ENCODE measurements around the gene PHRF1.
A peak's percentile ranks its signal among the peaks of the same experiment; 100 is the strongest.

The PHRF1 gene

DNA sequence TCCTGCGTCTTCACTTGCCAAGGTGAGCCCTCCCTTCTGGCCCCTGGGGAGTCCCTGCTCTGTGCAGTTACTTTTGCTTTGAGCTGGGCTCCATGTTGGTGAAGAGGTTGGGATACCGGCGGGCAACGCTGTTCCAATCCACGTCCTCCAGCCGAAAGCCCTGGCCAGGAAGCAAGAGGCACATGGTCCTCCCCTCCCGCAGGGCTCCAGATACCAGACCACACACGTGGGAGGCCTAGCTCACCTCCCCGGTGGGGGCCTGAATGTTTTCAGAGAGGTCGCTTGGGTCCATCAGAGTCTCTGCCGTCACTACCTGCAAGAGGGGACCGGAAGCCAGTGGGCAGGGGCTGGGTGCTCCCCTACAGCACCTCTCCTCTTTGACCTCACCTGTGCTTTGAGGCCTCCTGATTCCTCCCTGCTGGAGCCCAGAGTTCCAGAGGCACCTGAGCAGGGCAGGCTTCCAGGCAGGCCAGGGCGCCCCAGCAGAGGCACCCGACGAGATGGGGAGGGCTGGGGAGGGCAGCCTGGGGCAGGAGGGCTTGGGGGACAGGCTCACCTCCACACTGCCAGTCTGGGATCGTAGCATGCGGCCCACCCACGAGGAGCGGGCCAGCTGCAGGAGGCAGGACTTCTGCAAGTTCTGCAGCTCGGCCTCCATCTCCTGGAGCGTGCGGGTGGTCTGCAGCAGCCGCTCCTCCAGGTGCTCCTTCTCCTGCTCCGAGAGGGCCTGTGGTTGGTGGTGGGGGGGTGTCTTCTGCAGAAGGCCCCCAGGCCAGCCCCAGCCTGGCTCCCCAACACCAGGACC is 18.7 kb upstream of the PHRF1 start:
- no peak overlapping the region for H3K4me3 Mint-ChIP-seq
- H3K4me1 Mint-ChIP-seq: peaks cover 19% of the 10 kb centered on the region
- DNase-seq (ENCODE audit: low spot score in 2 of 2) (no peak), ATAC-seq (ENCODE audit: low read depth) (no peak)
- H3K9me3 Mint-ChIP-seq: no peaks in the 10 kb centered on the region
- no peaks in the 10 kb centered on the region for H3K36me3 Mint-ChIP-seq
- no peaks in the 10 kb centered on the region for H3K27me3 Mint-ChIP-seq
- H3K27ac Mint-ChIP-seq: no peak overlapping the region

DNA sequence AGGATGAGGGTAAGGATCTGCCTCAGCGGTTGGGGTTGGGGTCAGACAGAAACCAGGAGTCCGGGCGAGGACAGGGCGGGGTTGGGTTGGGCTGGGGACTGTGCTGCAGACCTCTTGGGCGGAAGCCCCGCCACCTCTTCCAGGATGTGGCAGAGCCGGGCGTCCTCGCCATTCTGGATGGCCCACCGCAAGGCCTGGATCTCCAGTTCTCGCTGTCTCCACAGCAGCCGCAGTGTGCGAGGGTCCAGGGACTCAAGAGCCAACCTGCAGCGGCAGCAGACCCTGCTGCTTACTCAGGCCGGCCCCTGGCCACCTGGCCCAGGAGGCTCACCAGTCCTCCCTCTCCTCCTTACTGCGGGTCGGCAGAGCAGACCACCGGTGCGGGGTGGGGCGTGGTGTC is 17.8 kb upstream of the PHRF1 start:
- Mint-ChIP-seq H3K27me3 (no peaks in the 10 kb centered on the region), H3K27ac (no peak overlapping the region), H3K36me3 (no peaks in the 10 kb centered on the region), H3K4me1 (peaks cover 16% of the 10 kb centered on the region), H3K4me3 (no peak overlapping the region), H3K9me3 (no peaks in the 10 kb centered on the region)
- ATAC-seq (ENCODE audit: low read depth) (no peak), DNase-seq (ENCODE audit: low spot score in 2 of 2) (no peak)

DNA sequence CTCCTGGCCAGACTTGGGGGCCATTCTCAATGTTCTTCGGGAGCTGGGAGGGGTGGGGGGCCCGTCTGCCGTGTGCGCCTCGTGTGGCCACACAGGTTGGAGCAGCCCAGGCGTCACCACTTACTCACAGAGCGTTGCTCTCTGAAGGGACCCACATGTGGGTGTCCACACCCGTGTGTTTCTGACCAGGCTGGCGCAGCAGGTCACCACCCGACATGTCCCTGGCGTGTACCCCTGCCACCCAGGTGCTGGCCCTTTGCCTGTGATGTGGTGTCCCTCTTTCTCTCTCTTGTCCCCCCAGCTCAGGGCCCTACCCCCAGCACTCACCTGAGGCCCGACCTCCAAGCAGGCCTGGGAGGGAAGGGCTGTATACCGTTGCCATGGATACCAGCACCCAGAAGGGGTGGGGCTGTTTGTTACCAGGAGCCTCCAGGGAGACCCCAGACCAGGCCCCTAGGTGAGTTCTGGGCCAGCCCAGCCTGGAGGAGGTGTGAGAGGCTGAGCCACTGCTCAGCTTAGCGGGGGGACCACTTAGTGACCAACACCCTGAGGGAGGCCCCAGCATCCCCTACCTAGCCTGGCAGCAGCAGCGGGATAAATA is 17.1 kb upstream of the PHRF1 start:
- Mint-ChIP-seq H3K9me3 (no peaks in the 10 kb centered on the region), H3K27ac (peak overlapping the region; percentile 60), H3K36me3 (peaks cover 2% of the 10 kb centered on the region), H3K4me1 (peaks cover 16% of the 10 kb centered on the region), H3K27me3 (no peaks in the 10 kb centered on the region), H3K4me3 (no peak overlapping the region)
- no peak for DNase-seq (ENCODE audit: low spot score in 2 of 2)
- no peak for ATAC-seq (ENCODE audit: low read depth)

DNA sequence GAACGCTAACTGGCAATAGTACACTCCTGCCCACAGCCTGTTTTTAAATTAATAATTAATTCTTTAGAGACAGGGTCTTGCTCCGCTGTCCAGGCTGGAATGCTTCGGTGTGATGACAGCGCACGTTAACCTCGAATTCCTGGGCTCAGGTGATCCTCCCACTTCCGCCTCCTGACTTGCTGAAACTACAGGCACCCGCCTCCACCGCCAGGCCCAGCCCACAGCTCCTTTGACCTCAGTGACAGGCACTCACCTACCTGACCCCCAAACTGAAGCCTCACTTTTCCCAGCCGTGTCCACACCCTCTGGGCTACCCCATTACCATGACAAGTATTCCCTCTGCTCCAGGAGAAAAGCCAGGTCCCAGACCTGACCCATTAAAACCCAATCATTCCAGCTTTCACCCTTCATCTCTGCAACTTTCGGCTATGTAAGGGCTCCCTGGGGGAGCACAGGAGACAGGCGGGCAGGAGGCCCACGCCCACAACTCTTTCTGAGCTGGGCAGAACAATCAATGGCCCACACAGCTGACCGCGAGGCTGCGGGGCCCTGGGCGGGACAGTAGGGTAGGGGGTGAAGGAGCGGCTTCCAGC is 16.5 kb upstream of the PHRF1 start:
- peak overlapping the region; percentile 92 for H3K4me3 Mint-ChIP-seq
- no peaks in the 10 kb centered on the region for H3K9me3 Mint-ChIP-seq
- no peak for ATAC-seq (ENCODE audit: low read depth)
- H3K36me3 Mint-ChIP-seq: peaks cover 2% of the 10 kb centered on the region
- H3K4me1 Mint-ChIP-seq: peaks cover 16% of the 10 kb centered on the region
- no peak for DNase-seq (ENCODE audit: low spot score in 2 of 2)
- H3K27ac Mint-ChIP-seq: peak overlapping the region; percentile 82
- H3K27me3 Mint-ChIP-seq: no peaks in the 10 kb centered on the region

DNA sequence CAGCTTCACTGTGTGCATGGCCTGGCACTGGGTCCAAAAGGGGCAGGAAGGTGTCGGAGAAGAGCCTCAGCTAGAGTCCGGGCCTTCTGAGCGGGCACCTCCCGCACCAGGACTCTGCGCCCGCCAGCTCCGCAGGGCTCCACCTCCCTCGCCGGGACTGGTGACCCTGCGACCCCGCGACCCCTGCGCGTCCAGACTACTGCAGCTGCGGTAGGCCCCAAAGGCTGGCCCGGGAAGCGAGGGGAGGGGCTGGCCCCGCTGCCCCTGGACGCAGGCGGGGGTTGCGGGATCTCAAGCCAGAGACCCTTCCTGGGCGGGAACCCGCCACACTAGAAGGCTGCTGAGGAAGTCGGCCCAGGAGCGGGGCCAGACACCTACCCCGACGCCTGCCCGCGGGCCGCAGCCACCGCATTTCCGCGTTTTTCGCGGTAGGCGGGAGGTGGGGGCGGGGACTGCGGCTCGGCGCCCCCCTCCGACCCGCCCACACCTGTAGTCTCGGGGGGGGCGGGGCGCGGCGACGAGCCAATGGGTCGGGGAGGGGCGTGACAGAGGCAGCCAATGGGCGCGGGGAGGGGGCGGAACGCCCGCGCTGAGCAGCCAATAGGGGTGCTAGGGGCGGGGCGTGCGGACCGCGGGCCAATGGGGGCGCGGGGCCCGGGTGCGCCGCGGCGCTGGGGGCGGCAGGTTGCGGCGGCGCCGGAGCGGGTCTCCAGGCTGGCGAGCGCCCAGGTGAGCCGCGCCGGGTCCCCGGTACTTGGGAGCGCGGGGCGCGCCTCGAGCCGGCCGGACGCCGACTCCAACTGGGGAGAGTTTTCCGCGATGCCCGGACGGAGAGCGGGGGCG is 15.7 kb upstream of the PHRF1 start, which contains the start of the genes LMNTD2 and RASSF7:
Gene LMNTD2 (minus strand): TSS at position 434 of the 843 bp plus-strand sequence. CDS start 22 bp downstream, at position 412.
Gene RASSF7 (plus strand): TSS at position 666 of the 843 bp plus-strand sequence. CDS start 799 bp downstream, outside the sequence.
- H3K4me3 Mint-ChIP-seq: peak within 1 kb of the TSS; percentile 92
- H3K4me1 Mint-ChIP-seq: peaks cover 16% of the 10 kb centered on the region
- peak within 1 kb of the TSS; percentile 82 for H3K27ac Mint-ChIP-seq
- ATAC-seq (ENCODE audit: low read depth) (peak; percentile 90), DNase-seq (ENCODE audit: low spot score in 2 of 2) (peak; percentile 96)
- H3K27me3 Mint-ChIP-seq: no peaks in the 10 kb centered on the region
- no peaks in the 10 kb centered on the region for H3K9me3 Mint-ChIP-seq
- H3K36me3 Mint-ChIP-seq: peaks cover 2% of the 10 kb centered on the region

DNA sequence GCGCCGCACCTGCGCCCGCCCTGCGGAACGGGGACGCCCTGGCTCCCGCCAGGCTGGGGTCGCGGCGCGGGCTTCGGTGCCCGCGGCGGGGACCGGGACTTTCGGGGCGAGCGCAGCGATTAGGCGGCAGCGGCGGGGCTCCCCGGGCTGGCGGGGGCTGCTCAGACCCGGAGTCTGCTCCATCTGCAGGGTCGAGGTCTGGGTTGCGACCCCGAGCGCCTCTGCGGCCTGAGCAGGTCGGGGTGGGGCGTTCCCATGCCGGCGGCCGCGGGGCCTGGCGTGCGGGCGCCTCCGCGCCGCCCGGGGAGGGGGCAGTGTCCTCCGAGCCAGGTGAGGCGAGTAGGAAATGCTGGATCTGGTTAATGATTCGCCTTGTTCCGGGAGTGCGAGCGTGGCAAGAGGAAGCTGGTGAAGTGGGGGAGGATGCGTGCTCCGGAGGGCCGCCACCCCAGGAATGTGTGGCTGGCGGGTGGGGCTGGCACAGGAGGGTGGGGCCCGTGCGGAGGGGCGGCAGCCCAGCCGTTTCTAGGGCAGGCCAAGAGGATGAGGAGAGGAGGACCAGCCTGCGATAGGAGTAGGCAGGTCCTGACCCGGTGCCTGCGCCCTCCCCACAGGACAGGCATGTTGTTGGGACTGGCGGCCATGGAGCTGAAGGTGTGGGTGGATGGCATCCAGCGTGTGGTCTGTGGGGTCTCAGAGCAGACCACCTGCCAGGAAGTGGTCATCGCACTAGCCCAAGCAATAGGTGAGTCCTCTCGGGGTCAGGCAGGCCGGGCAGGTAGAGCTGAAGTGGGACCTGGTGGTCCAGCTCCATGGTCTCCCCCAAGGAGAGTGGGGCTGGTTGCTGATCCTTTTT is 14.9 kb upstream of the PHRF1 start:
- Mint-ChIP-seq H3K27ac (peak overlapping the region; percentile 72), H3K4me1 (peaks cover 16% of the 10 kb centered on the region), H3K27me3 (no peaks in the 10 kb centered on the region), H3K36me3 (peaks cover 2% of the 10 kb centered on the region), H3K9me3 (no peaks in the 10 kb centered on the region), H3K4me3 (peak overlapping the region; percentile 92)
- ATAC-seq (ENCODE audit: low read depth) (peak; percentile 42), DNase-seq (ENCODE audit: low spot score in 2 of 2) (no peak)

DNA sequence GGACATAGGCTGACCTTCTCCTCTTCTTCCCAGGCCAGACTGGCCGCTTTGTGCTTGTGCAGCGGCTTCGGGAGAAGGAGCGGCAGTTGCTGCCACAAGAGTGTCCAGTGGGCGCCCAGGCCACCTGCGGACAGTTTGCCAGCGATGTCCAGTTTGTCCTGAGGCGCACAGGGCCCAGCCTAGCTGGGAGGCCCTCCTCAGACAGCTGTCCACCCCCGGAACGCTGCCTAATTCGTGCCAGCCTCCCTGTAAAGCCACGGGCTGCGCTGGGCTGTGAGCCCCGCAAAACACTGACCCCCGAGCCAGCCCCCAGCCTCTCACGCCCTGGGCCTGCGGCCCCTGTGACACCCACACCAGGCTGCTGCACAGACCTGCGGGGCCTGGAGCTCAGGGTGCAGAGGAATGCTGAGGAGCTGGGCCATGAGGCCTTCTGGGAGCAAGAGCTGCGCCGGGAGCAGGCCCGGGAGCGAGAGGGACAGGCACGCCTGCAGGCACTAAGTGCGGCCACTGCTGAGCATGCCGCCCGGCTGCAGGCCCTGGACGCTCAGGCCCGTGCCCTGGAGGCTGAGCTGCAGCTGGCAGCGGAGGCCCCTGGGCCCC is 14.1 kb upstream of the PHRF1 start:
- peaks cover 14% of the 10 kb centered on the region for H3K4me1 Mint-ChIP-seq
- no peak for DNase-seq (ENCODE audit: low spot score in 2 of 2)
- ATAC-seq (ENCODE audit: low read depth): no peak
- H3K9me3 Mint-ChIP-seq: no peaks in the 10 kb centered on the region
- no peak overlapping the region for H3K27ac Mint-ChIP-seq
- H3K4me3 Mint-ChIP-seq: no peak overlapping the region
- no peaks in the 10 kb centered on the region for H3K27me3 Mint-ChIP-seq
- H3K36me3 Mint-ChIP-seq: peaks cover 2% of the 10 kb centered on the region

DNA sequence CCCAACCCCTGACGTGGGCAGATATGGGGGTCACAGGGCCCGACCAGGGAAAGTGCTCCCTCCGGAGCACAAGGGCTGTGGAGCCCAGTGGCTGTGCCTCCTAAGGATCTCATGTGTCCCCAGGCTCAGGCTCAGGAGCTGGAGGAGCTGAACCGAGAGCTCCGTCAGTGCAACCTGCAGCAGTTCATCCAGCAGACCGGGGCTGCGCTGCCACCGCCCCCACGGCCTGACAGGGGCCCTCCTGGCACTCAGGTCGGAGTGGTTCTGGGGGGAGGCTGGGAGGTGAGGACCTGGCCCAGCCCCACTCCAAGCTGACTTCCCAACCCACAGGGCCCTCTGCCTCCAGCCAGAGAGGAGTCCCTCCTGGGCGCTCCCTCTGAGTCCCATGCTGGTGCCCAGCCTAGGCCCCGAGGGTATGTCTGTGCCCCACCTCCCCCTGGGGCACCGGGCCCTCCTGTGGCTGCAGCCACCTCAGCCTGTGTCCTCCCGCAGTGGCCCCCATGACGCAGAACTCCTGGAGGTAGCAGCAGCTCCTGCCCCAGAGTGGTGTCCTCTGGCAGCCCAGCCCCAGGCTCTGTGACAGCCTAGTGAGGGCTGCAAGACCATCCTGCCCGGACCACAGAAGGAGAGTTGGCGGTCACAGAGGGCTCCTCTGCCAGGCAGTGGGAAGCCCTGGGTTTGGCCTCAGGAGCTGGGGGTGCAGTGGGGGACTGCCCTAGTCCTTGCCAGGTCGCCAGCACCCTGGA is 13.0 kb upstream of the PHRF1 start:
- peaks cover 15% of the 10 kb centered on the region for H3K4me1 Mint-ChIP-seq
- H3K27me3 Mint-ChIP-seq: no peaks in the 10 kb centered on the region
- H3K36me3 Mint-ChIP-seq: peaks cover 2% of the 10 kb centered on the region
- no peak overlapping the region for H3K27ac Mint-ChIP-seq
- no peaks in the 10 kb centered on the region for H3K9me3 Mint-ChIP-seq
- H3K4me3 Mint-ChIP-seq: no peak overlapping the region
- ATAC-seq (ENCODE audit: low read depth) (no peak), DNase-seq (ENCODE audit: low spot score in 2 of 2) (no peak)

DNA sequence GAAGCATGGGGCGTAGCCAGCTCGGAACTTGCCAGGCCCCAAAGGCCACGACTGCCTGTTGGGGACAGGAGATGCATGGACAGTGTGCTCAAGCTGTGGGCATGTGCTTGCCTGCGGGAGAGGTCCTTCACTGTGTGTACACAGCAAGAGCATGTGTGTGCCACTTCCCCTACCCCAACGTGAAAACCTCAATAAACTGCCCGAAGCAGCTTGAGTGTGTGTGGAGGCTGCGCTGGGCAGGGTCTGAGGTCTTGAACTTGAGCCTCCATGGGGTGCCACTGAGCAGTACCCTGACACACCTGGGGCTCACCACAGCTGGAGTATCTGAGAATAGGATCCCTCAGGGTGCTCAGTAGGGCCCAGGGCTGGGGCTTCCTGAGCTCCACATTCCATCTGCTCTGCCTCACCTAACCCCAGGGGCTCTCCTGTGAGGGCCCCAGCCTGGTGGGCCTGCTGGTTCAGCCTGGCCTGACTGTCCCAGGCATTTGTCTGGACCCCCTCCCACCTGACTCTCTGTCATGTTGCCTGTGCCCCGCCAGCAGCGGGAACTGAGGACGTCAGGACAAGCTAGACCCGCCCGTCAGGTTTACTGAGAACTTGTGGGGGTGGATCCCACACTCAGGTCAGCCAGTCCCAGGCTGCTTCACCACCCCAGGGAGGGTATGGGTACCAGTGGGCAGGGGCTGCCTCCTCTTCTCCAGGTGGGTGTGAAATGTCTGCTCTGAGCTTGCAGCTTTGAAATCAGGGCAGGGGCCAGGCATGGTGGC is 12.3 kb upstream of the PHRF1 start:
- H3K27ac Mint-ChIP-seq: no peak overlapping the region
- H3K4me3 Mint-ChIP-seq: no peak overlapping the region
- peaks cover 2% of the 10 kb centered on the region for H3K36me3 Mint-ChIP-seq
- no peaks in the 10 kb centered on the region for H3K27me3 Mint-ChIP-seq
- H3K9me3 Mint-ChIP-seq: no peaks in the 10 kb centered on the region
- ATAC-seq (ENCODE audit: low read depth): no peak
- H3K4me1 Mint-ChIP-seq: peaks cover 15% of the 10 kb centered on the region
- DNase-seq (ENCODE audit: low spot score in 2 of 2): no peak

DNA sequence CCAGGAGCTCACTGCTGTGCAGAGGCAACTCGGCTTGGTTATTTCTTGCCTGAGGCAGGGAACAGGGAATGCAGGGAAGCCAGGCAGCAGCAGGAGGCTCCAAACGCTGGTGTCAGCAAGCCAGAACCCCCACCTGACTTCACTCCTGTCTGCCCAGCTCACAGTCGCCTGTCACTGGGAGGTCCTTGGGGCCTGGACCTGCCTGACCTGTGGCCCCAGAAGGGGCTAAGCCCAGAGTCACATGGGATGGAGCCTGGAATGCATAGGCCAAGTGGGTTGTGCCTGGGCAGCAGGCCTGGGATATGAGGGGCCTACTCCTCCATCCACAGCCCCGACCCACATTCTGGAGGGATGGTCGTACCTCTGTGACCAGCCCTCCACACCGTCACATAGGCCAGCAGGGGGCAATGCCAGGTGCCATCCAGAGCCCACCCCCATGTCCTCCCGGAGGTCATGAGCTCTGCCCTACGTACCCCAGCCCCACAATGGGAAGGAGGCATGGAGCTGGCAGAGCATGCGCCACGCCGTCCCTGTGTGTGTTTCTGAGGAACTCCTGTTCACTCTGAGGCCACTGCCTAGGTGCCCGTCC is 10.3 kb upstream of the PHRF1 start:
- Mint-ChIP-seq H3K27ac (no peak overlapping the region), H3K4me3 (no peak overlapping the region), H3K4me1 (peaks cover 7% of the 10 kb centered on the region), H3K36me3 (peaks cover 2% of the 10 kb centered on the region), H3K27me3 (no peaks in the 10 kb centered on the region), H3K9me3 (no peaks in the 10 kb centered on the region)
- DNase-seq (ENCODE audit: low spot score in 2 of 2) (no peak), ATAC-seq (ENCODE audit: low read depth) (no peak)

DNA sequence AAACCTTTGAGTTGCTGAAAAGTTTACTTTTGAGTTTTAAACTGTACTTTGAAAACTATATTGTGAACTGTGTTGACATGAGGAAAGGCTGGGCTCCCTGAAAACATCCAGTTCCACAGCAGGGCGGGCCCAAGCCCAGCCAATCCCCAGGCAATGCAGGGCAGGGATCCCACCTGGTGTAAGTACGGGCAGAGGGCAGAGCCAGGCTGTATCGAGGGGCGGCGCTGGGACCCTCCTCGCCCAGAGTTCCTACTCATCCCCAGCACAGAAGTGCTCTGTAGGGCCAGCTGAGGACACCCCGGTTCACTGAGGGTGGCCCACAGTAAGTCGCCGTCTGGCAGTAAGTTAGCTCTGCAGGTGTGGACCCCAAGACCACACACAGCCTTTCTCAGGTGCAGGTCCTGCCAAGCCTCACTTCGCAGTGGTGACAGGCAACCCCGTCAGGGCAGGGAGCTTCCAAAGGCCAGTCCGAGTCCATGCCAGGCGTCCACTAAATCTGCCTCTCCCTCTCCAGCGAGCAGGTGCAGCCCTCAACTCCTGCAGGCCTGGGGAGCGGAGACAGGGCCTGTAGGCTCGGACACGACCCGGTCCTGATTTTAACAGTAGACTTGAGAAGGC is 9.2 kb upstream of the PHRF1 start:
- no peak for DNase-seq (ENCODE audit: low spot score in 2 of 2)
- H3K27me3 Mint-ChIP-seq: no peaks in the 10 kb centered on the region
- peak overlapping the region; percentile 79 for H3K4me3 Mint-ChIP-seq
- H3K4me1 Mint-ChIP-seq: peaks cover 3% of the 10 kb centered on the region
- peaks cover 2% of the 10 kb centered on the region for H3K36me3 Mint-ChIP-seq
- H3K9me3 Mint-ChIP-seq: no peaks in the 10 kb centered on the region
- no peak for ATAC-seq (ENCODE audit: low read depth)
- no peak overlapping the region for H3K27ac Mint-ChIP-seq
